Measurements from ENCODE around the gene LGALS14.
A peak's percentile ranks its signal among the peaks of the same experiment; 100 is the strongest.

The LGALS14 gene

GRCh38 chr19:39752390-39752789 lies 48.1 kb downstream of the LGALS14 start:
- Histone ChIP-seq H3K4me3 (ENCODE audit: low read depth in 1 of 2, low read length in 1 of 2) (no peak overlapping the region), H3K27me3 (peaks cover 9% of the 10 kb centered on the region), H3K27ac (no peak overlapping the region), H3K9me3 (no peaks in the 10 kb centered on the region), H3K36me3 (no peaks in the 10 kb centered on the region), H3K4me1 (ENCODE audit: control insufficient read depth in 1 of 2, insufficient read depth in 1 of 2, low read depth in 1 of 2, low read length in 1 of 2) (peaks cover 0 to 8% of the 10 kb centered on the region in 2 experiments)
- TF ChIP-seq, protein P1, sequence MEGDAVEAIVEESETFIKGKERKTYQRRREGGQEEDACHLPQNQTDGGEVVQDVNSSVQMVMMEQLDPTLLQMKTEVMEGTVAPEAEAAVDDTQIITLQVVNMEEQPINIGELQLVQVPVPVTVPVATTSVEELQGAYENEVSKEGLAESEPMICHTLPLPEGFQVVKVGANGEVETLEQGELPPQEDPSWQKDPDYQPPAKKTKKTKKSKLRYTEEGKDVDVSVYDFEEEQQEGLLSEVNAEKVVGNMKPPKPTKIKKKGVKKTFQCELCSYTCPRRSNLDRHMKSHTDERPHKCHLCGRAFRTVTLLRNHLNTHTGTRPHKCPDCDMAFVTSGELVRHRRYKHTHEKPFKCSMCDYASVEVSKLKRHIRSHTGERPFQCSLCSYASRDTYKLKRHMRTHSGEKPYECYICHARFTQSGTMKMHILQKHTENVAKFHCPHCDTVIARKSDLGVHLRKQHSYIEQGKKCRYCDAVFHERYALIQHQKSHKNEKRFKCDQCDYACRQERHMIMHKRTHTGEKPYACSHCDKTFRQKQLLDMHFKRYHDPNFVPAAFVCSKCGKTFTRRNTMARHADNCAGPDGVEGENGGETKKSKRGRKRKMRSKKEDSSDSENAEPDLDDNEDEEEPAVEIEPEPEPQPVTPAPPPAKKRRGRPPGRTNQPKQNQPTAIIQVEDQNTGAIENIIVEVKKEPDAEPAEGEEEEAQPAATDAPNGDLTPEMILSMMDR (IDR thresholded peaks at IDR 0.05): no peak

- no peaks in the 10 kb centered on the region for H3K9me3 ChIP-seq
- H3K4me3 ChIP-seq (ENCODE audit: low read depth in 1 of 2, low read length in 1 of 2): no peak overlapping the region
- peaks cover 0 to 11% of the 10 kb centered on the region in 2 experiments for H3K4me1 ChIP-seq (ENCODE audit: control insufficient read depth in 1 of 2, insufficient read depth in 1 of 2, low read depth in 1 of 2, low read length in 1 of 2)
- H3K36me3 ChIP-seq: no peaks in the 10 kb centered on the region
- H3K27me3 ChIP-seq: peaks cover 9% of the 10 kb centered on the region
- TF ChIP-seq, protein P1 (IDR thresholded peaks at IDR 0.05): no peak
- H3K27ac ChIP-seq: no peak overlapping the region
These were observed 48.5 kb downstream of the LGALS14 start for GRCh38 chr19:39752795-39753194.

DNA sequence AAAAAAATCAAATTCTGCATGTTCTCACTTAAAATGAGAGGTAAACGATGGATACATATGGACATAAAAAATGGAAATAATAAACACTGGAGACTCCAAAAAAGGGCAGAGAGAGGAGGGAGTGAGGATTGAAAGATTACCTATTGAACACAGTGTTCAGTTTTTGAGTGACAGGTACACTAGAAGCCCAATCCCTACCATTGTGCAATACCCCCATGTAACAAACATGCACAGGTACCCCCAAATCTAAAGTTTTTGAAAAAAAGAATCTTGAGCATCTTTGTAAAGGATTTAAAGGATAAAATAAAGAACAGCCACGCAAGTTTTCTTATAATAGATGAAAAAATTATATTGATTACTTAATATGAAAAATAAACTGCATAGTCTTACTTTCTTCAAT lies 50.3 kb downstream of the LGALS14 start:
- H3K27me3 ChIP-seq: peaks cover 9% of the 10 kb centered on the region
- no peaks in the 10 kb centered on the region for H3K9me3 ChIP-seq
- TF ChIP-seq, protein P1 (IDR thresholded peaks at IDR 0.05): no peak
- H3K4me1 ChIP-seq (ENCODE audit: control insufficient read depth in 1 of 2, insufficient read depth in 1 of 2, low read depth in 1 of 2, low read length in 1 of 2): peaks cover 0 to 22% of the 10 kb centered on the region in 2 experiments
- no peak overlapping the region for H3K4me3 ChIP-seq (ENCODE audit: low read depth in 1 of 2, low read length in 1 of 2)
- H3K36me3 ChIP-seq: no peaks in the 10 kb centered on the region
- H3K27ac ChIP-seq: peak overlapping the region; percentile 11

DNA sequence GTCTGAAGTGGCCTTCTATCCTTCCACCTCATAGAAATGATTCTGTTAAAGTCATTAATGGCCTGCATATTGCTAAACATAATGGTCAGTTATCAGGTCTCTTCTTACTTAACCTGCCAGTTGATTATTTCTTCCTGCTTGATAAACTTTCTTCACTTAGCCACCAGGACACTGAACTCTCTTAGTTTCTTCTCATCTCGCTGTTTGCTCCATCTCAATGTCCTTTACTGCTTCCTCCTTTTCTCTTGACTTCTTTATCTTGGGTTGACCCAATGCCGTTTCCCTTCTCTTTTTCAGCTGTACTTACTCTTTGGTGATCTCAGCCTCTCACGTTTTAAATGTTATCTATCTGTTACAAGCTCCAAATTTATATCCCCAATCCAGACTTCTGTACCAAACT lies 50.7 kb downstream of the LGALS14 start:
- TF ChIP-seq, protein P1 (IDR thresholded peaks at IDR 0.05): no peak
- no peaks in the 10 kb centered on the region for H3K9me3 ChIP-seq
- H3K4me1 ChIP-seq (ENCODE audit: control insufficient read depth in 1 of 2, insufficient read depth in 1 of 2, low read depth in 1 of 2, low read length in 1 of 2): peaks cover 0 to 26% of the 10 kb centered on the region in 2 experiments
- H3K27ac ChIP-seq: peak overlapping the region; percentile 11
- no peaks in the 10 kb centered on the region for H3K36me3 ChIP-seq
- peaks cover 9% of the 10 kb centered on the region for H3K27me3 ChIP-seq
- H3K4me3 ChIP-seq (ENCODE audit: low read depth in 1 of 2, low read length in 1 of 2): no peak overlapping the region

All from neutrophil (primary cell).